ENCODE data around the gene CYP19A1.

DNA sequence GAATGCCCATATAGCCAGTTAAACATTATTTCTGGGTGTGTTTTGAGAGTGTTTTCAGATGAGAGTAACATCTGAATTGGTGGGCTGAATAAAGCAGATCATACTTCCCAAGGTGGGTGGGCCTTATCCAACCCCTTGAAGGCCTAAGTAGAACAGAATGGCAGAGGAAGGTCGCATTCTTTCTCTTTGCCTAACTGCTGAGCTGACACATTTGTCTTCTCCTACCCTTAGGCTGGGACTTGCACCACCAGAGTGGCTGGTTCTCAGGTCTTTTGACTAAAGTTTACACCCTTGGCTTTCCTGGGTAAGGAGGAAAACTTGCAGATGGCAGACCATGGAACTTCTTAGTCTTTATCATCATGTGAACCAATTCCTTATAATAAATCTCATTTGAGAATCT, 157.9 kb downstream of the CYP19A1 start:
- TF ChIP-seq, protein P1, sequence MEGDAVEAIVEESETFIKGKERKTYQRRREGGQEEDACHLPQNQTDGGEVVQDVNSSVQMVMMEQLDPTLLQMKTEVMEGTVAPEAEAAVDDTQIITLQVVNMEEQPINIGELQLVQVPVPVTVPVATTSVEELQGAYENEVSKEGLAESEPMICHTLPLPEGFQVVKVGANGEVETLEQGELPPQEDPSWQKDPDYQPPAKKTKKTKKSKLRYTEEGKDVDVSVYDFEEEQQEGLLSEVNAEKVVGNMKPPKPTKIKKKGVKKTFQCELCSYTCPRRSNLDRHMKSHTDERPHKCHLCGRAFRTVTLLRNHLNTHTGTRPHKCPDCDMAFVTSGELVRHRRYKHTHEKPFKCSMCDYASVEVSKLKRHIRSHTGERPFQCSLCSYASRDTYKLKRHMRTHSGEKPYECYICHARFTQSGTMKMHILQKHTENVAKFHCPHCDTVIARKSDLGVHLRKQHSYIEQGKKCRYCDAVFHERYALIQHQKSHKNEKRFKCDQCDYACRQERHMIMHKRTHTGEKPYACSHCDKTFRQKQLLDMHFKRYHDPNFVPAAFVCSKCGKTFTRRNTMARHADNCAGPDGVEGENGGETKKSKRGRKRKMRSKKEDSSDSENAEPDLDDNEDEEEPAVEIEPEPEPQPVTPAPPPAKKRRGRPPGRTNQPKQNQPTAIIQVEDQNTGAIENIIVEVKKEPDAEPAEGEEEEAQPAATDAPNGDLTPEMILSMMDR (IDR thresholded peaks at IDR 0.05): no peak
- no peak for TF ChIP-seq POLR2A (IDR thresholded peaks at IDR 0.05)

Measured in esophagus squamous epithelium (tissue), 4 donors.